Skeletal muscle tissue (tissue), 4 donors: Measurements from ENCODE around the gene IQCK. TPM values are rescaled to one million over a fixed set of nuclear protein-coding genes. Genes with fewer than 3 reads are reported as not detected.

ENCODE experiments used
- H3K27ac ChIP-seq: one replicate; pipeline ENCODE4 v1.7.0; 2013; ENCODE audit warnings: mild to moderate bottlenecking, low read depth, low read length, inconsistent platforms
- H3K27me3 ChIP-seq, 3 donors: one replicate each; pipeline ENCODE4 v1.7.0; 2013; ENCODE audit warnings: low read length in 3 of 3; ENCODE audit not compliant: control insufficient read depth in 3 of 3, insufficient read depth in 3 of 3
- H3K36me3 ChIP-seq, 3 donors: one replicate each; pipeline ENCODE4 v1.7.0; 2013; ENCODE audit warnings: low read length in 3 of 3; ENCODE audit not compliant: control insufficient read depth in 3 of 3, insufficient read depth in 3 of 3
- H3K4me1 ChIP-seq, 3 donors: one replicate each; pipeline ENCODE4 v1.7.0; 2013; ENCODE audit warnings: low read length in 3 of 3, mild to moderate bottlenecking in 3 of 3; ENCODE audit not compliant: control insufficient read depth in 3 of 3, insufficient read depth in 3 of 3
- H3K4me3 ChIP-seq, 3 donors: one replicate each; pipeline ENCODE4 v1.7.0; 2013; ENCODE audit warnings: low read length in 3 of 3
- H3K9ac ChIP-seq, 3 donors: one replicate each; pipeline ENCODE4 v1.7.0; 2013; ENCODE audit warnings: low read length in 3 of 3, mild to moderate bottlenecking in 3 of 3, moderate library complexity in 2 of 3, low read depth in 1 of 3
- H3K9me3 ChIP-seq, 3 donors: one replicate each; pipeline ENCODE4 v1.7.0; 2013; ENCODE audit warnings: low read length in 3 of 3; ENCODE audit not compliant: control insufficient read depth in 3 of 3
- total RNA-seq: library from RNA; depleted of rRNA; stranded (reverse); fragments of >200 nt; gene quantifications from one replicate; pipeline ENCODE4 v1.2.3, GENCODE V29; 2014
- donor health status: Osteomylitis.

IQCK gene
- total RNA-seq, 1 donor from 2014 or later = 10.4 TPM

DNA sequence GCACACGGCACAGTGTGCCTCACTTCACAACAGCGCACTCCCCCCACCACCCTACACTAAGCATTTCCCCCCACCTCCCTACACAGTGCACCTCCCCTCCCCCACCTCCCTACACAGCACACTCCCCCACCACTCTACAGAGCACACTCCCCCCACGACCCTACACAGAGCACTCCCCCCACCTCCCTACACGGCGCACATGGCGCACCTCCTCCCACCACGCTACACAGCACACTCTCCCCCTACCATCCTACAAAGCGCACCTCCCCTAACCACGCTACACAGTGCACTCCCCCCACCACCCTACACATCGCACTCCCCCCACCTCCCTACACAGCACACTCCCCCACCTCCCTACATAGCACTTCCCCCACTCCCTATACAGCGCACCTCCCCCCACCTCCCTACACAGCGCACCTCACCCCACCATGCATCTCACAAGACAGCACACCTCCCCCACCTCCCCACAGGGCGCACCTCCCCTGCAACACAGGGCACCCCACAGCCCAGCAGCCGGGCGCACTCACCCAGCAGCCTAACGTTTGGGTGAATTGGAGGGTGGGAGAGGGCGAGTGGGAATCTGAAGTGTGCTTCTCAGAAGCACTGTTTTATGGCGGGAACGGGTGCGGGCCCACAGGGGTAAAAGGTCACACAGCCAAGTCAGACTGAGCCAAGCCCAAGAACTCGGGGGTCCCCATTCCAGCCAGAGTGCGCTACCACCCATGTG lies 10.3 kb upstream of the IQCK start:
- Histone ChIP-seq H3K4me1 (peaks cover 17 to 41% (median 36%) of the 10 kb centered on the region in 3 donors), H3K27ac (peak overlapping the region; percentile 51), H3K4me3 (no peak overlapping the region), H3K9ac (peak overlapping the region in 1 of 3 donors; percentile 40), H3K9me3 (no peaks in the 10 kb centered on the region), H3K36me3 (peaks cover 41 to 56% (median 52%) of the 10 kb centered on the region in 3 donors), H3K27me3 (no peaks in the 10 kb centered on the region)

DNA sequence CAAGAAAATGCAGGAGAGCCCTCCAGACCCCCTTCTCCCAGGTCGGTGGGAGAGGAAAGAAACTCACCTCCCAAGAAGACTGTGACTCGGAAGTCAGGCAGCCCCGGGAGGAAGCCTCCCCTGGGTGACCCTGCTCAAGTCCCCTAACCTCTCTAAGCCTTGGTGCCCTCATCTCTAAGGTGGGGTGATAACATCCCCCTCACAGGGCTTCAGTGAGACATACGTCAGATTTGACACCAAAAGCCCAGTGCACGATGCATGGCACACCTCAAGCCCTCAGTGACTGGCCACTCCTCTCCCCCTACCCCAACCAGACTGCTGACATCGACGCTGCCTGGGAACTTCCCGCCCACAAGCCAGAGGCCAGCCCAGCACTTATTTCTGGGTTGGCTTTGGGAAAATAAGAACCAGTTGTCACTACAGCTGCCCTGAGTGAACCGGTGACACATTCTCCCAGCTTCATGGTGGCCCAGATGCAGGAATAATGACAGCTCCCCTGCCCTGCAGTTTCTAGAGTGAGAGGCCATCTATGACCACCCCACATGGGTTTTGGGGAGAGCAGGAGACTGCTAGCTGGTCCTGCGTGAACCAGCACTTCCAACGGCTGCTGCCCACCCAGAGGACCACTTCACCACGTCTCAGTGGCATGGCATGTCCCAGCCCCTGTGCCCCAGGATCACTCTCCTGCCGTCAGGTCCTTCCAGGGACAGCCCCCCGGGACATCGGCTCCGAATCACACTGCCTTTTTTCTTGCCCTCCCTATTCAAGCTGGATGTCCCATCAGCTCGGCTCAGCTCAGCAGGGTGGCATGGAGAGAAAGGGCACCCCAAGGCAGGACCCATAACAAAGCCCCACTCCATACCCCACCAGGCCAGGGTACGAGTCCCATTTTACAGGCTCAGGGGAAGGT lies 9.5 kb upstream of the IQCK start:
- H3K36me3 ChIP-seq = peaks cover 41 to 57% (median 54%) of the 10 kb centered on the region in 3 donors
- no peaks in the 10 kb centered on the region for H3K9me3 ChIP-seq
- H3K27ac ChIP-seq = peak overlapping the region; percentile 51
- H3K9ac ChIP-seq = peak overlapping the region in 2 of 3 donors; percentile 6 to 40
- no peak overlapping the region for H3K4me3 ChIP-seq
- H3K4me1 ChIP-seq = peaks cover 17 to 41% (median 36%) of the 10 kb centered on the region in 3 donors
- H3K27me3 ChIP-seq = no peaks in the 10 kb centered on the region

DNA sequence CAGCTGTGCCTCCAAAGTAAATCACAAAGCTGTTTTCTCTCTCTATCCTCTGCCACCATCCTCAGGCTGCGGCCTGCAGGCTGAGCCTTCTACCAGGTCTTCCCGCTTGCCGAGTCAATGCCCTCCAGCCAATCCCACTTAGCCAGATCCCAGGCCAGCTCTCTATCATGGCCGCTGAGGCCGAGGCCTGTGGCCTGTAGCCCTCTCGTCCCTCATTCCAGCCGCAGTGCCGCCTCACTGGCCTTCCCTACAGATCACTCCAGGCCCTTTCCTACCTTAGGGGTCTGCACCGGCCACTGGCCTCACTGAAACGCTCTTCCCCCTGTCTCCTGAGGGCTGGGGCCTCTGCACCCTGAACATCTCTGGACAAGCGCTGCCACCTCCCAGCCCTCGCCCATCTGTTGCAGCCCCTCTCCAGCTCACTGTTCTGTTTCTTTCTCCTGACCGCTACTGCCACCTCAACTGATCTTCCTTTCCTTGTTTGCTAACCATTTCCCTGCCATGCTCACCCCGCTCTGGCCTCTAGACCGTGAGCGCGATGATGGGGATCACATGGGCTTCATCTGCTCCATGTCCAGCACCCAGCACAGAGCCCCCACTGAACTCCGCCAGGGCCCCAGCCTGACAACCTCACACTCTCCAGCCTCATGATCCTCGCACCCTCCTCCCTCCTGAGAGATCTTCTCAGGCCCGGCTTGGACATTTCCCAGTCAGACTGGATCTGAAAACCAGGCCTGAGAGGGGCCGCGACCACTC lies 8.5 kb upstream of the IQCK start:
- Histone ChIP-seq H3K9me3 (no peaks in the 10 kb centered on the region), H3K27ac (peak overlapping the region; percentile 51), H3K4me1 (peaks cover 16 to 32% (median 28%) of the 10 kb centered on the region in 3 donors), H3K4me3 (no peak overlapping the region), H3K36me3 (peaks cover 37 to 65% (median 60%) of the 10 kb centered on the region in 3 donors), H3K9ac (peak overlapping the region in 1 of 3 donors; percentile 33), H3K27me3 (no peaks in the 10 kb centered on the region)

DNA sequence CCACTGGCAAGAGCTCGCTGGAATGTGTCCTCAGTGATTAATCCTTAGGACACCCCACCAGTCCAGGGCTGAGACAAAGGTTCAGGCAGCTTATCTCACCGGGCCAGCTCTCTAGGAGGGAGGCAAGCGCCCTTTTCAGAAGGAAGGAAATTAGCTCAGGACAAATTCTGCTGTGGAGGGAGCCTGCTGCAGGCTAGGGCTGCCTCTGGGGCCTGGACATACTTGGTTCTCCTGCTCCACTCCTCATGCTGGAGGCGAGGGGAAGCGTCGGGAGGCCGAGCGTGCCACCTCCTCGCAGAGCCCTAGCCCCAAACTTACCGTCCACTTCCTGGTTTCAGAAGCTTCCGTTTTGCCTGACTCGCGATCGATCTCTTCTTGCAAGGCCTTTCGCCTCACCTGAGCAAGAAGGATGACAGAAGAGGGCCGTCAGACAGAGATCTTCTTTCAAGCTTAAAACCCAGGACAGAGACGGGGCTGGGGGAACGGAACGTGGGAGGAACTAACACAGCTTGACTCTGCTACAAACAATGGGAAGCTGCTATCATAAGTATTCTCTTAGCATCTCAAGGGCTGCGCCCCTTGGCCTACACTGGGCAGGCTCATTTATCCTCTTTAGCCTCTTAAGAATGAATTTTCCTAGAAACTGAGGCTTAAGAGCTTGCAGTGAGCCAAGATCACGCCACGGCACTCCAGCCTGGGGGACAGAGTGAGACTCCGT lies 7.7 kb upstream of the IQCK start:
- peaks cover 30 to 60% (median 56%) of the 10 kb centered on the region in 3 donors for H3K36me3 ChIP-seq

DNA sequence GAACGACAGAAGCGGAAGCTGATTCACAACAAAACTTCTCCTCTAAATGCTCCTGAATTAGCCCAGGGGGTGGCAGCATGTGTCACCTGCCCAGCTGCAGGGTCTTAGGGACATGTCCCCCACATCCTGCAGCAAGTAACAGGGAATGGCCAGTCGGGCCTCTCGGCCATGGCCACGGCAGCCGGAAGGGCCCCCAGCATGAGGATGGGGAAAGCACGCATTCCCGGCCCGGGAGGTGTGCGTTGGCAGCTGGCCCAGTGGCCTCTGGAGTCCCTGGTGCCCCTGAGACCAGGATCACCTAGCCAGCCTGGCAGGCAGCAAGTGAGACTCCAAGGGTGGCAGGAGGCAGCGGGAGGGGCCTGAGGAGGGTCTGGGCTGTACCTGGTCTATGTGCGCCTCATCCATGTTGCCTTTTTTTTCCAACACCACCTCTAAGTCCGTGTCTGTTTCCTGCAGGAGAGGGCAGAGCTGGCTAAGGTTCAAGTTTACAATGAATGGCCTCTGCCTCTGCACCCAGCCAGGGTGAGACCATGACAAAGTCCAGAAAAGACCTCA lies 7.0 kb upstream of the IQCK start:
- no peaks in the 10 kb centered on the region for H3K27me3 ChIP-seq
- peak overlapping the region in 1 of 3 donors; percentile 50 for H3K9ac ChIP-seq
- peaks cover 29 to 53% (median 51%) of the 10 kb centered on the region in 3 donors for H3K36me3 ChIP-seq
- H3K4me1 ChIP-seq = peaks cover 12 to 26% (median 24%) of the 10 kb centered on the region in 3 donors
- no peaks in the 10 kb centered on the region for H3K9me3 ChIP-seq
- no peak overlapping the region for H3K4me3 ChIP-seq
- no peak overlapping the region for H3K27ac ChIP-seq

More for the DNA sequence above, 7.7 kb upstream of the IQCK start:
- Histone ChIP-seq H3K4me1 (peaks cover 14 to 25% (median 22%) of the 10 kb centered on the region in 3 donors), H3K27ac (peak overlapping the region; percentile 38), H3K4me3 (no peak overlapping the region), H3K27me3 (no peaks in the 10 kb centered on the region), H3K9me3 (no peaks in the 10 kb centered on the region), H3K9ac (peak overlapping the region in 1 of 3 donors; percentile 8)

DNA sequence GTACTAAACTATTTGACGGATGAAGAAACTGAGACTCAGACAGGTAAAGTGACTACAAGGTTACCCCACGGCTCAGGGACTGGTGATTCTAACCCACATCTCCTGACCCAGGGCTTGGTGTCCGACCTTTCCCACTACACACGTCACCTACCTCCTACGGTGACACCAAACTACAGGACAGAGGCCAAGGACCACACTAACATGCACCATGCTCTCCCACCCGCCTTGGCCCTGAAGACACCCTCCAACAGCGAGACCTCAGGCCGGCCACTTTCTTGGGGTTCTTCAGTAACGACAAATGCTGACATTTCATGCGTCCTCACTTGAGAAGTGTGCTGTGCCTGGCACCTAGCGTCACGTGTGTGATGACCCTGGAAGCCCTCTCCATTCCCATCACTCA lies 6.4 kb upstream of the IQCK start:
- peaks cover 18 to 32% (median 29%) of the 10 kb centered on the region in 3 donors for H3K4me1 ChIP-seq
- H3K4me3 ChIP-seq = no peak overlapping the region
- no peaks in the 10 kb centered on the region for H3K27me3 ChIP-seq
- peaks cover 27 to 53% (median 50%) of the 10 kb centered on the region in 3 donors for H3K36me3 ChIP-seq
- no peaks in the 10 kb centered on the region for H3K9me3 ChIP-seq
- H3K27ac ChIP-seq = no peak overlapping the region
- peak overlapping the region in 1 of 3 donors; percentile 50 for H3K9ac ChIP-seq

DNA sequence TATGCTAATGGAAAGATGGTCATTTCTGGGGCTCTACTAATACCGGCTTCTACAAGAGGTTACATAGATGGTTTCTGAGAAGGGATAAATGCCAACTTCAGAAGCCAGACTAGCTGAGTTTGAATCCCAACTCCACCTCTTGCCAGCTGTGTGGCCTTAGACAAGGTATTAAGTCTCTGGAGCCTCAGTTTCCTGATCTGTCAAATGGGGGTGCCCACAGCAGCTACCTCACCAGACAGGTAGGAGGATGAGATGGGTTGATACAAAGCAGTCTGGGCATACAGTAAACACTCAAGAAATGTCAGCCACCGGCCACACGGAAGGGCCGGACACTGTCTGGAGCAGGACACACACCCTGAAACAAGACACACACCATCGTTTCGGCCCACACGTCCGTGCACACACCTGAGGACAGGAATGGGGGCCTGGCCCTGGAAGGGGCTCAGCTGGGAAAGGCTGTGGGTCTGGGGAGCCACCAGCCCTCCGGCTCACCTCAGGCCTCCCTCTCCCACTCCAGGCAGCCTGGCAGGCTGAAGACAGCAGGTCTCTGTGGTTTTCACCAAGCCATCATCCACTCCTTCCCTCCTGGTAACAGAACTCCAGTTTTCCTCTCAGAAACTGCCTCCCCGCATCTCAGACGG lies 5.5 kb upstream of the IQCK start:
- H3K36me3 ChIP-seq = peaks cover 27 to 53% (median 50%) of the 10 kb centered on the region in 3 donors
- H3K4me1 ChIP-seq = peaks cover 27 to 40% (median 38%) of the 10 kb centered on the region in 3 donors
- H3K9me3 ChIP-seq = no peaks in the 10 kb centered on the region
- no peaks in the 10 kb centered on the region for H3K27me3 ChIP-seq
- no peak overlapping the region for H3K9ac ChIP-seq
- H3K4me3 ChIP-seq = no peak overlapping the region
- H3K27ac ChIP-seq = no peak overlapping the region

DNA sequence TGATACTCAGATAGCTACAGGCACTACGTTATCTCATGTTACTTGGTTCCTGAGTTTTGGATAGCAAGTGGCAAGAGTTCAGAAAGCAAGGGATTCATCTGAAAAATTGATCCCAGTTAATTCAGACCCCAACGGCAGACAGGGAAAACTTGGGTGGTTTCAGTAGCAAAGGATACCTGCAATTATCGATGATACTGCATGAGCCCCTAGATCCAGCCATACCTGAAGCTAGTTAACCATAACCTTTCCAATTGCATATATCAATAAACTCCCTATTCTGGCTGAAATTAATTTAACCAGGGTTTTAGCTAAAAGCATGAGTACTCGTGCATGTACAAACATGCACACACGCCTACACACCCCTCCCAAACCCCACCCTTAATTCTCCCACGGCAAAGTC lies 4.4 kb upstream of the IQCK start:
- Histone ChIP-seq H3K27ac (no peak overlapping the region), H3K9ac (no peak overlapping the region), H3K4me3 (no peak overlapping the region), H3K27me3 (no peaks in the 10 kb centered on the region), H3K36me3 (peaks cover 26 to 48% (median 44%) of the 10 kb centered on the region in 3 donors), H3K9me3 (no peaks in the 10 kb centered on the region), H3K4me1 (peaks cover 21 to 41% (median 38%) of the 10 kb centered on the region in 3 donors)
